ENCODE measurements around the gene NFKBIE.

Gene NFKBIE

GRCh38 chr6:44273617-44274016, 8.3 kb upstream of the NFKBIE start:
- H3K36me3 Mint-ChIP-seq (ENCODE audit: insufficient read depth) = peaks cover 3% of the 10 kb centered on the region
- no peak for DNase-seq
- peaks cover 75 to 84% of the 10 kb centered on the region in 2 donors for H3K27me3 Mint-ChIP-seq

GRCh38 chr6:44272999-44273566, 7.7 kb upstream of the NFKBIE start:
- ATAC-seq (replicated peaks) (no peak), DNase-seq (no peak)
- Mint-ChIP-seq H3K4me1 (ENCODE audit: low read depth in 2 of 2) (peaks cover 8 to 10% of the 10 kb centered on the region in 2 donors), H3K4me3 (no peak overlapping the region), H3K36me3 (ENCODE audit: insufficient read depth) (peaks cover 3% of the 10 kb centered on the region), H3K27me3 (peaks cover 70 to 83% of the 10 kb centered on the region in 2 donors), H3K27ac (no peak overlapping the region), H3K9me3 (no peaks in the 10 kb centered on the region)

More at GRCh38 chr6:44273617-44274016, 8.3 kb upstream of the NFKBIE start:
- Mint-ChIP-seq H3K4me3 (no peak overlapping the region), H3K9me3 (no peaks in the 10 kb centered on the region), H3K27ac (no peak overlapping the region), H3K4me1 (ENCODE audit: low read depth in 2 of 2) (peaks cover 8 to 10% of the 10 kb centered on the region in 2 donors)
- ATAC-seq (replicated peaks) = no peak

- Mint-ChIP-seq H3K9me3 (no peaks in the 10 kb centered on the region), H3K4me1 (ENCODE audit: low read depth in 2 of 2) (peaks cover 8 to 12% of the 10 kb centered on the region in 2 donors), H3K27me3 (peaks cover 64 to 77% of the 10 kb centered on the region in 2 donors), H3K27ac (no peak overlapping the region), H3K36me3 (ENCODE audit: insufficient read depth) (peaks cover 7% of the 10 kb centered on the region), H3K4me3 (no peak overlapping the region)
- DNase-seq (no peak), ATAC-seq (replicated peaks) (no peak)
Observed at GRCh38 chr6:44272529-44272928, 7.2 kb upstream of the NFKBIE start.

- DNase-seq (no peak), ATAC-seq (replicated peaks) (no peak)
- Mint-ChIP-seq H3K4me1 (ENCODE audit: low read depth in 2 of 2) (peaks cover 11 to 12% of the 10 kb centered on the region in 2 donors), H3K9me3 (no peaks in the 10 kb centered on the region), H3K27me3 (peaks cover 58 to 71% of the 10 kb centered on the region in 2 donors), H3K27ac (no peak overlapping the region), H3K4me3 (peak overlapping the region in 1 of 2 donors; percentile 65), H3K36me3 (ENCODE audit: insufficient read depth) (peaks cover 7% of the 10 kb centered on the region)
Observed at GRCh38 chr6:44271914-44272313, 6.6 kb upstream of the NFKBIE start.

GRCh38 chr6:44271406-44271723, 6.0 kb upstream of the NFKBIE start:
- no peaks in the 10 kb centered on the region for H3K9me3 Mint-ChIP-seq
- peaks cover 11% of the 10 kb centered on the region for H3K36me3 Mint-ChIP-seq (ENCODE audit: insufficient read depth)
- peak overlapping the region; percentile 65 to 73 for H3K4me3 Mint-ChIP-seq
- DNase-seq = no peak
- peaks cover 13 to 15% of the 10 kb centered on the region in 2 donors for H3K4me1 Mint-ChIP-seq (ENCODE audit: low read depth in 2 of 2)
- no peak for ATAC-seq (replicated peaks)
- H3K27ac Mint-ChIP-seq = no peak overlapping the region
- H3K27me3 Mint-ChIP-seq = peaks cover 54 to 65% of the 10 kb centered on the region in 2 donors

- DNase-seq (no peak), ATAC-seq (replicated peaks) (peak; percentile 28)
- peaks cover 13 to 15% of the 10 kb centered on the region in 2 donors for H3K4me1 Mint-ChIP-seq (ENCODE audit: low read depth in 2 of 2)
- peaks cover 54 to 64% of the 10 kb centered on the region in 2 donors for H3K27me3 Mint-ChIP-seq
- no peak overlapping the region for H3K27ac Mint-ChIP-seq
- no peaks in the 10 kb centered on the region for H3K9me3 Mint-ChIP-seq
- peak overlapping the region; percentile 65 to 75 for H3K4me3 Mint-ChIP-seq
- peaks cover 11% of the 10 kb centered on the region for H3K36me3 Mint-ChIP-seq (ENCODE audit: insufficient read depth)
Observed at GRCh38 chr6:44270526-44271405, 5.4 kb upstream of the NFKBIE start.

- Mint-ChIP-seq H3K4me3 (peak within 1 kb of the TSS; percentile 75 to 77), H3K9me3 (no peaks in the 10 kb centered on the region), H3K4me1 (ENCODE audit: low read depth in 2 of 2) (peaks cover 13 to 16% of the 10 kb centered on the region in 2 donors), H3K27ac (no peak within 1 kb of the TSS), H3K27me3 (peaks cover 54 to 64% of the 10 kb centered on the region in 2 donors), H3K36me3 (ENCODE audit: insufficient read depth) (peaks cover 11% of the 10 kb centered on the region)
- ATAC-seq (replicated peaks) (no peak), DNase-seq (no peak)
Observed at GRCh38 chr6:44269921-44270525, 4.7 kb upstream of the NFKBIE start, which contains the start of gene TMEM151B. Gene TMEM151B (plus strand): TSS chr6:44270450. CDS start chr6:44270743, 293 bp downstream.

GRCh38 chr6:44269178-44269920, 4.0 kb upstream of the NFKBIE start:
- Mint-ChIP-seq H3K4me3 (peak overlapping the region; percentile 75 to 77), H3K27ac (no peak overlapping the region), H3K4me1 (ENCODE audit: low read depth in 2 of 2) (peaks cover 18 to 22% of the 10 kb centered on the region in 2 donors), H3K36me3 (ENCODE audit: insufficient read depth) (peaks cover 13% of the 10 kb centered on the region), H3K27me3 (peaks cover 49 to 58% of the 10 kb centered on the region in 2 donors), H3K9me3 (no peaks in the 10 kb centered on the region)
- ATAC-seq (replicated peaks) (no peak), DNase-seq (no peak)

GRCh38 chr6:44268095-44268628, 2.8 kb upstream of the NFKBIE start:
- Mint-ChIP-seq H3K4me3 (no peak overlapping the region), H3K36me3 (ENCODE audit: insufficient read depth) (peaks cover 24% of the 10 kb centered on the region), H3K9me3 (no peaks in the 10 kb centered on the region), H3K27me3 (peaks cover 37 to 46% of the 10 kb centered on the region in 2 donors), H3K4me1 (ENCODE audit: low read depth in 2 of 2) (peaks cover 30 to 34% of the 10 kb centered on the region in 2 donors), H3K27ac (peak overlapping the region in 1 of 2 donors; percentile 32)
- DNase-seq = peak; percentile 49 to 68 (median 58)
- ATAC-seq (replicated peaks) = no peak

- Mint-ChIP-seq H3K36me3 (ENCODE audit: insufficient read depth) (peaks cover 31% of the 10 kb centered on the region), H3K4me1 (ENCODE audit: low read depth in 2 of 2) (peaks cover 39 to 43% of the 10 kb centered on the region in 2 donors), H3K9me3 (no peaks in the 10 kb centered on the region), H3K27ac (peak overlapping the region; percentile 32 to 99), H3K27me3 (peaks cover 28 to 37% of the 10 kb centered on the region in 2 donors), H3K4me3 (no peak overlapping the region)
- ATAC-seq (replicated peaks) = no peak
- DNase-seq = no peak
Observed at GRCh38 chr6:44267252-44267651, 1.9 kb upstream of the NFKBIE start.

- no peaks in the 10 kb centered on the region for H3K9me3 Mint-ChIP-seq
- ATAC-seq (replicated peaks) = no peak
- DNase-seq = no peak
- H3K4me1 Mint-ChIP-seq (ENCODE audit: low read depth in 2 of 2) = peaks cover 41 to 42% of the 10 kb centered on the region in 2 donors
- peaks cover 19 to 27% of the 10 kb centered on the region in 2 donors for H3K27me3 Mint-ChIP-seq
- peak overlapping the region; percentile 99 for H3K27ac Mint-ChIP-seq
- H3K4me3 Mint-ChIP-seq = peak overlapping the region; percentile 98
- H3K36me3 Mint-ChIP-seq (ENCODE audit: insufficient read depth) = peaks cover 39% of the 10 kb centered on the region
Observed at GRCh38 chr6:44266347-44266746, 996 bp upstream of the NFKBIE start.

- DNase-seq (no peak), ATAC-seq (replicated peaks) (no peak)
- Mint-ChIP-seq H3K27ac (peak overlapping the region; percentile 99), H3K36me3 (ENCODE audit: insufficient read depth) (peaks cover 41% of the 10 kb centered on the region), H3K4me3 (peak overlapping the region; percentile 98), H3K27me3 (peaks cover 15 to 22% of the 10 kb centered on the region in 2 donors), H3K4me1 (ENCODE audit: low read depth in 2 of 2) (peaks cover 42 to 43% of the 10 kb centered on the region in 2 donors), H3K9me3 (no peaks in the 10 kb centered on the region)
Observed at GRCh38 chr6:44265722-44266233, 427 bp upstream of the NFKBIE start.

Measured in effector memory CD8-positive, alpha-beta T cell (primary cell).